PC-3 (cell line): ENCODE data around the gene ADGRL3.

Experiments
- EZH2 ChIP-seq: fragments of 300-600 bp; sonication (generic); IDR thresholded peaks from one replicate; pipeline ENCODE4 v1.6.1; 2017; ENCODE audit warnings: antibody characterized with exemption, mild to moderate bottlenecking, low read length; ENCODE audit not compliant: unreplicated experiment
- EZH2phosphoT487 ChIP-seq: fragments of 300-600 bp; sonication (generic); IDR thresholded peaks from 2 replicates; pipeline ENCODE4 v1.6.1; 2018; ENCODE audit warnings: mild to moderate bottlenecking, antibody characterized with exemption, low read length, borderline replicate concordance
- TF ChIP-seq, protein P1 (sequence below): fragments of 300-600 bp; sonication (generic); conservative IDR thresholded peaks from 2 replicates; pipeline ENCODE4 v1.5.1; 2017; ENCODE audit warnings: antibody characterized with exemption, low read depth, mild to moderate bottlenecking, low read length

GRCh38 chr4:61350932-61351331 is 150.8 kb downstream of the ADGRL3 start:
- TF ChIP-seq, protein P1, sequence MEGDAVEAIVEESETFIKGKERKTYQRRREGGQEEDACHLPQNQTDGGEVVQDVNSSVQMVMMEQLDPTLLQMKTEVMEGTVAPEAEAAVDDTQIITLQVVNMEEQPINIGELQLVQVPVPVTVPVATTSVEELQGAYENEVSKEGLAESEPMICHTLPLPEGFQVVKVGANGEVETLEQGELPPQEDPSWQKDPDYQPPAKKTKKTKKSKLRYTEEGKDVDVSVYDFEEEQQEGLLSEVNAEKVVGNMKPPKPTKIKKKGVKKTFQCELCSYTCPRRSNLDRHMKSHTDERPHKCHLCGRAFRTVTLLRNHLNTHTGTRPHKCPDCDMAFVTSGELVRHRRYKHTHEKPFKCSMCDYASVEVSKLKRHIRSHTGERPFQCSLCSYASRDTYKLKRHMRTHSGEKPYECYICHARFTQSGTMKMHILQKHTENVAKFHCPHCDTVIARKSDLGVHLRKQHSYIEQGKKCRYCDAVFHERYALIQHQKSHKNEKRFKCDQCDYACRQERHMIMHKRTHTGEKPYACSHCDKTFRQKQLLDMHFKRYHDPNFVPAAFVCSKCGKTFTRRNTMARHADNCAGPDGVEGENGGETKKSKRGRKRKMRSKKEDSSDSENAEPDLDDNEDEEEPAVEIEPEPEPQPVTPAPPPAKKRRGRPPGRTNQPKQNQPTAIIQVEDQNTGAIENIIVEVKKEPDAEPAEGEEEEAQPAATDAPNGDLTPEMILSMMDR: no peak
- TF ChIP-seq EZH2phosphoT487: no peak
- no peak for TF ChIP-seq EZH2
